ENCODE results near the gene SLC6A4.

DNA sequence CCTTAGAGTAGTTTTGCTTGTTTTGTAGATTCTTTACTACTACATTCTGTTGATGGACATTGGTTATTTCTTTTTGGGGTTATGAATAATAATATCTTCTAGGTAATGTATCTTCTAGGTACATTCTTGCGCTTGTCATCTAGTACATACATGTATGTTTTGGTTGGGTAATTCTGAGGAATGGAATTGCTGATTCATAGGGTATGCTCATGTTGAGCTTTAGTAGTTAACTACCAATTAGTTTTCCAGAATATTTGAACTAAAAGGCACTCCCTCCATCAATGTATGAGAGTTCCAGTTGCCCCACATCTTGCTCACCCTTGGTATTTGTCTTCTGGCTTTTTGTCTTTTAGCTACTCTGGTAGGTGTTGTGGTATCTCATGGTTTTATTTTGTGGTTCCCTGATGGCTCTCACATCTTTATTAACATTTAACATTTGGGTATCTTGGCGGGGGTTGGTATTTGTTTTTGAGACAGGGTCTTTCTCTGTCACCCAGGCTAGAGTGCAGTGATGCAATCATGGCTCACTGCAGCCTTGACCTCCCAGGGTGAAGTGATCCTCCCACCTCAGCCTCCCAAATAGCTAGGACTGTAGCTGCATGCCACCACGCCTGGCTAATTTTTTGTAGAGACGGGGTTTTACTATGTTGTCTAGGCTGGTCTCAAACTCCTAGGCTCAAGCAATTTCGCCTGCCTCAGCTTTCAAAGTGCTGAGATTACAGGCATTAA is 47.1 kb downstream of the SLC6A4 start:
- TF ChIP-seq POLR2AphosphoS5 (IDR thresholded peaks at IDR 0.05; ENCODE audit: low read depth, low read length) (no peak), CBX3 (IDR thresholded peaks at IDR 0.05; ENCODE audit: low read depth) (no peak), EZH2 (IDR thresholded peaks at IDR 0.05) (no peak), EGR1 (IDR thresholded peaks at IDR 0.05; ENCODE audit: low read depth) (no peak), POLR2A (IDR thresholded peaks at IDR 0.05; ENCODE audit: borderline replicate concordance, extremely low read depth, insufficient read depth, insufficient read length) (no peak), YY1 (IDR thresholded peaks at IDR 0.05; ENCODE audit: extremely low read depth, insufficient replicate concordance, low read depth, low read length) (no peak), SP1 (IDR thresholded peaks at IDR 0.05; ENCODE audit: low read depth) (no peak), CTCF (IDR thresholded peaks at IDR 0.05 in 2 of 3, conservative IDR thresholded peaks at IDR 0.05 in 1 of 3; ENCODE audit: borderline replicate concordance in 1 of 3, insufficient read depth in 1 of 3, low read depth in 2 of 3, low read length in 2 of 3) (no peak)
- TF ChIP-seq, protein P1, sequence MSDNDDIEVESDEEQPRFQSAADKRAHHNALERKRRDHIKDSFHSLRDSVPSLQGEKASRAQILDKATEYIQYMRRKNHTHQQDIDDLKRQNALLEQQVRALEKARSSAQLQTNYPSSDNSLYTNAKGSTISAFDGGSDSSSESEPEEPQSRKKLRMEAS (IDR thresholded peaks at IDR 0.05): no peak
